ENCODE data around the gene EMC6. TPM values are rescaled to one million over a fixed set of nuclear protein-coding genes. Genes with fewer than 3 reads are reported as not detected.

The EMC6 gene
- total and polyA plus RNA-seq, 8 donors, result 12.1 to 34.6 (median 16.4) TPM

Other genes with a start within 250 kb of the EMC6 start
- not detected for gene OR1E2, start 235.0 kb upstream of the EMC6 start, total RNA-seq
- not detected for gene OR1E2, start 235.0 kb upstream of the EMC6 start, polyA plus RNA-seq
- gene SPATA22, start 197.0 kb upstream of the EMC6 start, total RNA-seq, result not detected
- gene SPATA22, start 197.0 kb upstream of the EMC6 start, polyA plus RNA-seq, result under 1 TPM; 0.09 to 0.46 TPM
- 1 to 10 TPM in 1 of 6 donors, under 1 TPM in 5; 0.38 to 1.1 (median 0.69) TPM for gene ASPA, start 192.8 kb upstream of the EMC6 start, total RNA-seq
- under 1 TPM; 0.65 to 0.75 TPM for gene ASPA, start 192.8 kb upstream of the EMC6 start, polyA plus RNA-seq
- under 1 TPM; 0.21 to 0.93 (median 0.45) TPM for gene TRPV3, start 111.0 kb upstream of the EMC6 start, total RNA-seq
- under 1 TPM; 0.73 to 0.99 TPM for gene TRPV3, start 111.0 kb upstream of the EMC6 start, polyA plus RNA-seq
- gene TRPV1, start 59.4 kb upstream of the EMC6 start, total RNA-seq, result 1 to 10 TPM; 1.6 to 4.0 (median 3.1) TPM
- gene TRPV1, start 59.4 kb upstream of the EMC6 start, polyA plus RNA-seq, result 10 to 100 TPM in 1 of 2 donors, 1 to 10 TPM in 1; 8.1 to 10.2 TPM
- 1 to 10 TPM; 8.0 to 9.8 (median 8.8) TPM for gene SHPK, start 32.6 kb upstream of the EMC6 start, total RNA-seq
- 10 to 100 TPM in 1 of 2 donors, 1 to 10 TPM in 1; 7.4 to 10.5 TPM for gene SHPK, start 32.6 kb upstream of the EMC6 start, polyA plus RNA-seq
- 10 to 100 TPM in 5 of 6 donors, 1 to 10 TPM in 1; 9.0 to 14.2 (median 12.4) TPM for gene CTNS, start 32.1 kb upstream of the EMC6 start, total RNA-seq
- gene CTNS, start 32.1 kb upstream of the EMC6 start, polyA plus RNA-seq, result 10 to 100 TPM; 12.6 to 14.0 TPM
- gene TAX1BP3, start 234 bp upstream of the EMC6 start, total RNA-seq, result 10 to 100 TPM; 31.4 to 80.6 (median 36.5) TPM
- gene TAX1BP3, start 234 bp upstream of the EMC6 start, polyA plus RNA-seq, result 10 to 100 TPM; 58.4 to 62.7 TPM
- gene P2RX5, start 27.3 kb downstream of the EMC6 start, total RNA-seq, result 1 to 10 TPM in 1 of 6 donors, under 1 TPM in 5; 0.13 to 1.4 (median 0.47) TPM
- 1 to 10 TPM in 1 of 2 donors, under 1 TPM in 1; 0.91 to 1.3 TPM for gene P2RX5, start 27.3 kb downstream of the EMC6 start, polyA plus RNA-seq
- under 1 TPM; 0.05 to 0.31 (median 0.21) TPM for gene HASPIN, start 55.1 kb downstream of the EMC6 start, total RNA-seq
- gene HASPIN, start 55.1 kb downstream of the EMC6 start, polyA plus RNA-seq, result not detected
- gene ITGAE, start 132.4 kb downstream of the EMC6 start, total RNA-seq, result 1 to 10 TPM; 4.4 to 9.7 (median 6.7) TPM
- 10 to 100 TPM; 19.3 to 29.0 TPM for gene ITGAE, start 132.4 kb downstream of the EMC6 start, polyA plus RNA-seq
- 10 to 100 TPM; 13.7 to 26.0 (median 13.8) TPM for gene NCBP3, start 177.4 kb downstream of the EMC6 start, total RNA-seq
- 10 to 100 TPM; 27.1 to 34.2 TPM for gene NCBP3, start 177.4 kb downstream of the EMC6 start, polyA plus RNA-seq
- 10 to 100 TPM in 1 of 6 donors, 1 to 10 TPM in 5; 4.2 to 11.9 (median 5.0) TPM for gene CAMKK1, start 224.2 kb downstream of the EMC6 start, total RNA-seq
- 10 to 100 TPM; 17.1 to 23.0 TPM for gene CAMKK1, start 224.2 kb downstream of the EMC6 start, polyA plus RNA-seq
- gene P2RX1, start 247.7 kb downstream of the EMC6 start, total RNA-seq, result 10 to 100 TPM; 17.7 to 41.8 (median 24.9) TPM
- gene P2RX1, start 247.7 kb downstream of the EMC6 start, polyA plus RNA-seq, result 10 to 100 TPM; 21.8 to 37.1 TPM